ENCODE data around the gene UBE3A.
"Not testable (repeated sequence)": the region's sequence is repeated elsewhere in the genome, so short reads cannot be mapped to it uniquely, and the experiment has no call there.

The UBE3A gene

GRCh38 chr15:25437777-25438600 lies 835 bp downstream of the UBE3A start:
- peak; percentile 18 to 46 (median 25) for DNase-seq (ENCODE audit: low read depth in 3 of 3)

- no peak for DNase-seq (ENCODE audit: low read depth in 3 of 3)
Measured at GRCh38 chr15:25436707-25437106, 2.1 kb downstream of the UBE3A start.

GRCh38 chr15:25435474-25436243 lies 3.2 kb downstream of the UBE3A start:
- DNase-seq (ENCODE audit: low read depth in 3 of 3) = no peak

GRCh38 chr15:25433118-25433865 lies 5.5 kb downstream of the UBE3A start:
- no peak for DNase-seq (ENCODE audit: low read depth in 3 of 3)

- DNase-seq (ENCODE audit: low read depth in 3 of 3) = no peak
Measured at GRCh38 chr15:25431836-25432561, 6.8 kb downstream of the UBE3A start.

GRCh38 chr15:25427861-25428260 lies 11.0 kb downstream of the UBE3A start:
- DNase-seq (ENCODE audit: low read depth in 3 of 3) = no peak

- no peak for DNase-seq (ENCODE audit: low read depth in 3 of 3)
Measured at GRCh38 chr15:25426896-25427610, 11.8 kb downstream of the UBE3A start.

GRCh38 chr15:25424073-25424472 lies 14.8 kb downstream of the UBE3A start:
- no peak for DNase-seq (ENCODE audit: low read depth in 3 of 3)

GRCh38 chr15:25422021-25422420 lies 16.8 kb downstream of the UBE3A start:
- DNase-seq (ENCODE audit: low read depth in 3 of 3) = no peak

- DNase-seq (ENCODE audit: low read depth in 3 of 3) = no peak
Measured at GRCh38 chr15:25418202-25418601, 20.6 kb downstream of the UBE3A start.

GRCh38 chr15:25417604-25418003 lies 21.2 kb downstream of the UBE3A start:
- no peak for DNase-seq (ENCODE audit: low read depth in 3 of 3)

- DNase-seq (ENCODE audit: low read depth in 3 of 3) = no peak
Measured at GRCh38 chr15:25416693-25417092, 22.1 kb downstream of the UBE3A start.

GRCh38 chr15:25415707-25416106 lies 23.1 kb downstream of the UBE3A start:
- no peak for DNase-seq (ENCODE audit: low read depth in 3 of 3)

- no peak for DNase-seq (ENCODE audit: low read depth in 3 of 3)
Measured at GRCh38 chr15:25415217-25415616, 23.6 kb downstream of the UBE3A start.

- DNase-seq (ENCODE audit: low read depth in 3 of 3) = no peak
Measured at GRCh38 chr15:25410649-25411048, 28.2 kb downstream of the UBE3A start.

- not testable (repeated sequence) for DNase-seq (ENCODE audit: low read depth in 3 of 3)
Measured at GRCh38 chr15:25409731-25410130, 29.1 kb downstream of the UBE3A start.

- no peak for DNase-seq (ENCODE audit: low read depth in 3 of 3)
Measured at GRCh38 chr15:25408929-25409328, 29.9 kb downstream of the UBE3A start.

GRCh38 chr15:25408428-25408827 lies 30.4 kb downstream of the UBE3A start:
- no peak for DNase-seq (ENCODE audit: low read depth in 3 of 3)

- DNase-seq (ENCODE audit: low read depth in 3 of 3) = no peak
Measured at GRCh38 chr15:25407950-25408349, 30.9 kb downstream of the UBE3A start.

GRCh38 chr15:25406846-25407245 lies 32.0 kb downstream of the UBE3A start:
- DNase-seq (ENCODE audit: low read depth in 3 of 3) = no peak

- no peak for DNase-seq (ENCODE audit: low read depth in 3 of 3)
Measured at GRCh38 chr15:25406261-25406660, 32.6 kb downstream of the UBE3A start.
